Measurements from ENCODE around the gene SMIM21. TPM values are rescaled to one million over a fixed set of nuclear protein-coding genes. Genes with fewer than 3 reads are reported as not detected.

Gene SMIM21
- total RNA-seq, 4 donors from 2014 or later = not detected

- no peaks in the 10 kb centered on the region for H3K36me3 ChIP-seq
- TF ChIP-seq CTCF (IDR thresholded peaks at IDR 0.05) (no peak), POLR2A (IDR thresholded peaks at IDR 0.05) (no peak)
- no peak overlapping the region for H3K4me3 ChIP-seq (replicated peaks in 1 of 3)
- H3K9me3 ChIP-seq = no peaks in the 10 kb centered on the region
- 50 to 52% methylated on average over 3 of the region's 3 CpGs for WGBS, 2 donors
- no peaks in the 10 kb centered on the region for H3K27me3 ChIP-seq
- no peak for DNase-seq
- H3K27ac ChIP-seq = no peak overlapping the region
- intact Hi-C loops (cut with DNase I) = no loop called here
- H3K4me1 ChIP-seq = no peaks in the 10 kb centered on the region
These were observed 23.4 kb upstream of the SMIM21 start for GRCh38 chr18:75450906-75451305.

- Histone ChIP-seq H3K4me3 (replicated peaks in 1 of 3) (no peak overlapping the region), H3K36me3 (no peaks in the 10 kb centered on the region), H3K27me3 (no peaks in the 10 kb centered on the region), H3K27ac (no peak overlapping the region), H3K9me3 (no peaks in the 10 kb centered on the region), H3K4me1 (no peaks in the 10 kb centered on the region)
- no peak for DNase-seq
- no peak for TF ChIP-seq POLR2A (IDR thresholded peaks at IDR 0.05)
- no peak for TF ChIP-seq CTCF (IDR thresholded peaks at IDR 0.05)
- WGBS, 2 donors = 76 to 82% methylated on average over 5 of the region's 5 CpGs
- intact Hi-C loops (cut with DNase I) = no loop called here
These were observed 14.4 kb upstream of the SMIM21 start for GRCh38 chr18:75441896-75442295.

GRCh38 chr18:75439348-75439747, 11.8 kb upstream of the SMIM21 start:
- no peaks in the 10 kb centered on the region for H3K36me3 ChIP-seq
- no peaks in the 10 kb centered on the region for H3K27me3 ChIP-seq
- no peak overlapping the region for H3K27ac ChIP-seq
- DNase-seq = no peak
- TF ChIP-seq CTCF (IDR thresholded peaks at IDR 0.05) (no peak), POLR2A (IDR thresholded peaks at IDR 0.05) (no peak)
- intact Hi-C loops (cut with DNase I) = no loop called here
- H3K4me3 ChIP-seq (replicated peaks in 1 of 3) = no peak overlapping the region
- 80 to 88% methylated on average over 4 of the region's 4 CpGs for WGBS, 2 donors
- H3K4me1 ChIP-seq = no peaks in the 10 kb centered on the region
- H3K9me3 ChIP-seq = no peaks in the 10 kb centered on the region

GRCh38 chr18:75438891-75439290, 11.4 kb upstream of the SMIM21 start:
- Histone ChIP-seq H3K4me3 (replicated peaks in 1 of 3) (no peak overlapping the region), H3K36me3 (no peaks in the 10 kb centered on the region), H3K27ac (no peak overlapping the region), H3K4me1 (no peaks in the 10 kb centered on the region), H3K9me3 (no peaks in the 10 kb centered on the region), H3K27me3 (no peaks in the 10 kb centered on the region)
- no peak for DNase-seq
- TF ChIP-seq CTCF (IDR thresholded peaks at IDR 0.05) (no peak), POLR2A (IDR thresholded peaks at IDR 0.05) (no peak)
- WGBS, 2 donors = 81 to 89% methylated on average over 3 of the region's 3 CpGs
- intact Hi-C loops (cut with DNase I) = no loop called here

- intact Hi-C loops (cut with DNase I) = no loop called here
- Histone ChIP-seq H3K9me3 (no peaks in the 10 kb centered on the region), H3K27me3 (no peaks in the 10 kb centered on the region), H3K36me3 (no peaks in the 10 kb centered on the region), H3K27ac (no peak overlapping the region), H3K4me3 (replicated peaks in 1 of 3) (no peak overlapping the region), H3K4me1 (no peaks in the 10 kb centered on the region)
- no peak for DNase-seq
- 83 to 92% methylated on average over 3 of the region's 3 CpGs for WGBS, 2 donors
- no peak for TF ChIP-seq POLR2A (IDR thresholded peaks at IDR 0.05)
- TF ChIP-seq CTCF (IDR thresholded peaks at IDR 0.05) = no peak
These were observed 10.5 kb upstream of the SMIM21 start for GRCh38 chr18:75437979-75438378.
